ENCODE data around the gene CGRRF1. TPM values are rescaled to one million over a fixed set of nuclear protein-coding genes. Genes with fewer than 3 reads are reported as not detected.

CGRRF1 gene
- polyA plus RNA-seq, 4 donors: 11.9 to 16.5 (median 15.6) TPM

- no peak overlapping the region for H3K4me3 ChIP-seq (ENCODE audit: low read depth in 1 of 3, low read length in 3 of 3)
- 59 to 85% (median 78%) methylated on average over 13 of the region's 13 CpGs for WGBS, 3 donors
Observed at GRCh38 chr14:54568821-54569595, 59.3 kb downstream of the CGRRF1 start.

GRCh38 chr14:54570047-54570446, 60.3 kb downstream of the CGRRF1 start:
- H3K36me3 ChIP-seq (ENCODE audit: control insufficient read depth in 3 of 3, insufficient read depth in 2 of 3, low read depth in 1 of 3, low read length in 3 of 3): no peaks in the 10 kb centered on the region
- FAIRE-seq (no peak), DNase-seq (no peak)
- no peaks in the 10 kb centered on the region for H3K27me3 ChIP-seq (ENCODE audit: control insufficient read depth in 3 of 3, insufficient read depth in 3 of 3, low read length in 3 of 3)
- WGBS, 3 donors: 75 to 87% (median 76%) methylated on average over 5 of the region's 5 CpGs
- peak overlapping the region in 1 of 3 donors; percentile 21 for H3K27ac ChIP-seq (ENCODE audit: low read depth in 1 of 3, low read length in 2 of 3)
- peaks cover 2 to 4% of the 10 kb centered on the region in 2 donors for H3K9me3 ChIP-seq (ENCODE audit: control insufficient read depth in 2 of 2, insufficient read depth in 1 of 2, low read depth in 1 of 2, low read length in 1 of 2)
- H3K4me3 ChIP-seq (ENCODE audit: low read depth in 1 of 3, low read length in 3 of 3): no peak overlapping the region
- peaks cover 0 to 9% (median 0%) of the 10 kb centered on the region in 3 donors for H3K4me1 ChIP-seq (ENCODE audit: control insufficient read depth in 3 of 3, insufficient read depth in 2 of 3, low read depth in 1 of 3, low read length in 2 of 3)

More at GRCh38 chr14:54568821-54569595, 59.3 kb downstream of the CGRRF1 start:
- Histone ChIP-seq H3K36me3 (ENCODE audit: control insufficient read depth in 3 of 3, insufficient read depth in 2 of 3, low read depth in 1 of 3, low read length in 3 of 3) (no peaks in the 10 kb centered on the region), H3K4me1 (ENCODE audit: control insufficient read depth in 3 of 3, insufficient read depth in 2 of 3, low read depth in 1 of 3, low read length in 2 of 3) (peaks cover 0 to 9% (median 0%) of the 10 kb centered on the region in 3 donors), H3K27me3 (ENCODE audit: control insufficient read depth in 3 of 3, insufficient read depth in 3 of 3, low read length in 3 of 3) (no peaks in the 10 kb centered on the region), H3K27ac (ENCODE audit: low read depth in 1 of 3, low read length in 2 of 3) (peak overlapping the region in 2 of 3 donors; percentile 32 to 54), H3K9me3 (ENCODE audit: control insufficient read depth in 2 of 2, insufficient read depth in 1 of 2, low read depth in 1 of 2, low read length in 1 of 2) (peaks cover 2 to 4% of the 10 kb centered on the region in 2 donors)
- DNase-seq (no peak), FAIRE-seq (no peak)

- DNase-seq (peak in 1 of 2 donors; percentile 7), FAIRE-seq (no peak)
- Histone ChIP-seq H3K9me3 (ENCODE audit: control insufficient read depth in 2 of 2, insufficient read depth in 1 of 2, low read depth in 1 of 2, low read length in 1 of 2) (peaks cover 2 to 4% of the 10 kb centered on the region in 2 donors), H3K27ac (ENCODE audit: low read depth in 1 of 3, low read length in 2 of 3) (peak overlapping the region in 1 of 3 donors; percentile 21), H3K4me1 (ENCODE audit: control insufficient read depth in 3 of 3, insufficient read depth in 2 of 3, low read depth in 1 of 3, low read length in 2 of 3) (peaks cover 0 to 7% (median 0%) of the 10 kb centered on the region in 3 donors), H3K4me3 (ENCODE audit: low read depth in 1 of 3, low read length in 3 of 3) (no peak overlapping the region), H3K27me3 (ENCODE audit: control insufficient read depth in 3 of 3, insufficient read depth in 3 of 3, low read length in 3 of 3) (no peaks in the 10 kb centered on the region), H3K36me3 (ENCODE audit: control insufficient read depth in 3 of 3, insufficient read depth in 2 of 3, low read depth in 1 of 3, low read length in 3 of 3) (no peaks in the 10 kb centered on the region)
- 66 to 74% (median 67%) methylated on average over 5 of the region's 5 CpGs for WGBS, 3 donors
Observed at GRCh38 chr14:54570631-54571415, 61.1 kb downstream of the CGRRF1 start.

GRCh38 chr14:54572316-54572715, 62.6 kb downstream of the CGRRF1 start:
- WGBS, 3 donors: 96 to 99% (median 98%) methylated on average over 2 of the region's 2 CpGs
- Histone ChIP-seq H3K27ac (ENCODE audit: low read depth in 1 of 3, low read length in 2 of 3) (no peak overlapping the region), H3K9me3 (ENCODE audit: control insufficient read depth in 2 of 2, insufficient read depth in 1 of 2, low read depth in 1 of 2, low read length in 1 of 2) (peaks cover 2 to 4% of the 10 kb centered on the region in 2 donors), H3K36me3 (ENCODE audit: control insufficient read depth in 3 of 3, insufficient read depth in 2 of 3, low read depth in 1 of 3, low read length in 3 of 3) (peaks cover 0 to 5% (median 0%) of the 10 kb centered on the region in 3 donors), H3K27me3 (ENCODE audit: control insufficient read depth in 3 of 3, insufficient read depth in 3 of 3, low read length in 3 of 3) (no peaks in the 10 kb centered on the region), H3K4me3 (ENCODE audit: low read depth in 1 of 3, low read length in 3 of 3) (no peak overlapping the region), H3K4me1 (ENCODE audit: control insufficient read depth in 3 of 3, insufficient read depth in 2 of 3, low read depth in 1 of 3, low read length in 2 of 3) (peaks cover 0 to 7% (median 0%) of the 10 kb centered on the region in 3 donors)
- DNase-seq (peak; percentile 27 to 35), FAIRE-seq (no peak)

- Histone ChIP-seq H3K4me1 (ENCODE audit: control insufficient read depth in 3 of 3, insufficient read depth in 2 of 3, low read depth in 1 of 3, low read length in 2 of 3) (peaks cover 0 to 5% (median 0%) of the 10 kb centered on the region in 3 donors), H3K4me3 (ENCODE audit: low read depth in 1 of 3, low read length in 3 of 3) (no peak overlapping the region), H3K9me3 (ENCODE audit: control insufficient read depth in 2 of 2, insufficient read depth in 1 of 2, low read depth in 1 of 2, low read length in 1 of 2) (peaks cover 2 to 4% of the 10 kb centered on the region in 2 donors), H3K27ac (ENCODE audit: low read depth in 1 of 3, low read length in 2 of 3) (no peak overlapping the region), H3K27me3 (ENCODE audit: control insufficient read depth in 3 of 3, insufficient read depth in 3 of 3, low read length in 3 of 3) (no peaks in the 10 kb centered on the region), H3K36me3 (ENCODE audit: control insufficient read depth in 3 of 3, insufficient read depth in 2 of 3, low read depth in 1 of 3, low read length in 3 of 3) (peaks cover 0 to 5% (median 0%) of the 10 kb centered on the region in 3 donors)
- 94 to 99% (median 95%) methylated on average over 6 of the region's 6 CpGs for WGBS, 3 donors
- FAIRE-seq (no peak), DNase-seq (no peak)
Observed at GRCh38 chr14:54574528-54574927, 64.8 kb downstream of the CGRRF1 start.

- peaks cover 0 to 5% (median 0%) of the 10 kb centered on the region in 3 donors for H3K36me3 ChIP-seq (ENCODE audit: control insufficient read depth in 3 of 3, insufficient read depth in 2 of 3, low read depth in 1 of 3, low read length in 3 of 3)
- FAIRE-seq: no peak
- no peak for DNase-seq
- WGBS, 3 donors: 88 to 93% (median 91%) methylated on average over 6 of the region's 6 CpGs
- H3K4me3 ChIP-seq (ENCODE audit: low read depth in 1 of 3, low read length in 3 of 3): no peak overlapping the region
- no peak overlapping the region for H3K27ac ChIP-seq (ENCODE audit: low read depth in 1 of 3, low read length in 2 of 3)
- no peaks in the 10 kb centered on the region for H3K9me3 ChIP-seq (ENCODE audit: control insufficient read depth in 2 of 2, insufficient read depth in 1 of 2, low read depth in 1 of 2, low read length in 1 of 2)
- peaks cover 0 to 5% (median 3%) of the 10 kb centered on the region in 3 donors for H3K4me1 ChIP-seq (ENCODE audit: control insufficient read depth in 3 of 3, insufficient read depth in 2 of 3, low read depth in 1 of 3, low read length in 2 of 3)
- no peaks in the 10 kb centered on the region for H3K27me3 ChIP-seq (ENCODE audit: control insufficient read depth in 3 of 3, insufficient read depth in 3 of 3, low read length in 3 of 3)
Observed at GRCh38 chr14:54577494-54577893, 67.8 kb downstream of the CGRRF1 start.

GRCh38 chr14:54577977-54578376, 68.3 kb downstream of the CGRRF1 start:
- FAIRE-seq: no peak
- 63 to 81% (median 77%) methylated on average over 3 of the region's 3 CpGs for WGBS, 3 donors

GRCh38 chr14:54579621-54580020, 69.9 kb downstream of the CGRRF1 start:
- DNase-seq: peak; percentile 66 to 72
- FAIRE-seq: no peak

More at GRCh38 chr14:54577977-54578376, 68.3 kb downstream of the CGRRF1 start:
- no peak overlapping the region for H3K4me3 ChIP-seq (ENCODE audit: low read depth in 1 of 3, low read length in 3 of 3)
- H3K36me3 ChIP-seq (ENCODE audit: control insufficient read depth in 3 of 3, insufficient read depth in 2 of 3, low read depth in 1 of 3, low read length in 3 of 3): peaks cover 0 to 5% (median 0%) of the 10 kb centered on the region in 3 donors
- peak in 1 of 2 donors; percentile 12 for DNase-seq
- H3K27ac ChIP-seq (ENCODE audit: low read depth in 1 of 3, low read length in 2 of 3): no peak overlapping the region
- no peaks in the 10 kb centered on the region for H3K9me3 ChIP-seq (ENCODE audit: control insufficient read depth in 2 of 2, insufficient read depth in 1 of 2, low read depth in 1 of 2, low read length in 1 of 2)
- H3K4me1 ChIP-seq (ENCODE audit: control insufficient read depth in 3 of 3, insufficient read depth in 2 of 3, low read depth in 1 of 3, low read length in 2 of 3): peaks cover 0 to 5% (median 3%) of the 10 kb centered on the region in 3 donors
- H3K27me3 ChIP-seq (ENCODE audit: control insufficient read depth in 3 of 3, insufficient read depth in 3 of 3, low read length in 3 of 3): no peaks in the 10 kb centered on the region

More at GRCh38 chr14:54579621-54580020, 69.9 kb downstream of the CGRRF1 start:
- Histone ChIP-seq H3K9me3 (ENCODE audit: control insufficient read depth in 2 of 2, insufficient read depth in 1 of 2, low read depth in 1 of 2, low read length in 1 of 2) (no peaks in the 10 kb centered on the region), H3K36me3 (ENCODE audit: control insufficient read depth in 3 of 3, insufficient read depth in 2 of 3, low read depth in 1 of 3, low read length in 3 of 3) (peaks cover 0 to 5% (median 0%) of the 10 kb centered on the region in 3 donors), H3K27me3 (ENCODE audit: control insufficient read depth in 3 of 3, insufficient read depth in 3 of 3, low read length in 3 of 3) (no peaks in the 10 kb centered on the region), H3K27ac (ENCODE audit: low read depth in 1 of 3, low read length in 2 of 3) (peak overlapping the region in 1 of 3 donors; percentile 24), H3K4me3 (ENCODE audit: low read depth in 1 of 3, low read length in 3 of 3) (no peak overlapping the region), H3K4me1 (ENCODE audit: control insufficient read depth in 3 of 3, insufficient read depth in 2 of 3, low read depth in 1 of 3, low read length in 2 of 3) (peaks cover 0 to 5% (median 3%) of the 10 kb centered on the region in 3 donors)
- WGBS, 3 donors: 12 to 21% (median 13%) methylated on average over 1 of the region's 1 CpG
